ENCODE measurements around the gene RYR3.

- TF ChIP-seq, protein P1, sequence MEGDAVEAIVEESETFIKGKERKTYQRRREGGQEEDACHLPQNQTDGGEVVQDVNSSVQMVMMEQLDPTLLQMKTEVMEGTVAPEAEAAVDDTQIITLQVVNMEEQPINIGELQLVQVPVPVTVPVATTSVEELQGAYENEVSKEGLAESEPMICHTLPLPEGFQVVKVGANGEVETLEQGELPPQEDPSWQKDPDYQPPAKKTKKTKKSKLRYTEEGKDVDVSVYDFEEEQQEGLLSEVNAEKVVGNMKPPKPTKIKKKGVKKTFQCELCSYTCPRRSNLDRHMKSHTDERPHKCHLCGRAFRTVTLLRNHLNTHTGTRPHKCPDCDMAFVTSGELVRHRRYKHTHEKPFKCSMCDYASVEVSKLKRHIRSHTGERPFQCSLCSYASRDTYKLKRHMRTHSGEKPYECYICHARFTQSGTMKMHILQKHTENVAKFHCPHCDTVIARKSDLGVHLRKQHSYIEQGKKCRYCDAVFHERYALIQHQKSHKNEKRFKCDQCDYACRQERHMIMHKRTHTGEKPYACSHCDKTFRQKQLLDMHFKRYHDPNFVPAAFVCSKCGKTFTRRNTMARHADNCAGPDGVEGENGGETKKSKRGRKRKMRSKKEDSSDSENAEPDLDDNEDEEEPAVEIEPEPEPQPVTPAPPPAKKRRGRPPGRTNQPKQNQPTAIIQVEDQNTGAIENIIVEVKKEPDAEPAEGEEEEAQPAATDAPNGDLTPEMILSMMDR (conservative IDR thresholded peaks at IDR 0.05 in 1 of 2, IDR thresholded peaks at IDR 0.05 in 1 of 2; ENCODE audit: extremely low read depth in 1 of 2, insufficient read depth in 1 of 2, low read depth in 1 of 2, low read length in 2 of 2) = no peak
- TF ChIP-seq EZH2 (IDR thresholded peaks at IDR 0.05; ENCODE audit: borderline replicate concordance, low read length) = no peak
Measured at GRCh38 chr15:33467816-33468163, 157.0 kb downstream of the RYR3 start.
